ENCODE results near the gene OCRL. TPM values are rescaled to one million over a fixed set of nuclear protein-coding genes. Genes with fewer than 3 reads are reported as not detected.

Gene OCRL
- total and polyA plus RNA-seq, 2 of the 13 experiments (the other 11 are each of a cell fraction or from before 2014, with no cell fraction given), result 13.4 to 32.0 TPM

DNA sequence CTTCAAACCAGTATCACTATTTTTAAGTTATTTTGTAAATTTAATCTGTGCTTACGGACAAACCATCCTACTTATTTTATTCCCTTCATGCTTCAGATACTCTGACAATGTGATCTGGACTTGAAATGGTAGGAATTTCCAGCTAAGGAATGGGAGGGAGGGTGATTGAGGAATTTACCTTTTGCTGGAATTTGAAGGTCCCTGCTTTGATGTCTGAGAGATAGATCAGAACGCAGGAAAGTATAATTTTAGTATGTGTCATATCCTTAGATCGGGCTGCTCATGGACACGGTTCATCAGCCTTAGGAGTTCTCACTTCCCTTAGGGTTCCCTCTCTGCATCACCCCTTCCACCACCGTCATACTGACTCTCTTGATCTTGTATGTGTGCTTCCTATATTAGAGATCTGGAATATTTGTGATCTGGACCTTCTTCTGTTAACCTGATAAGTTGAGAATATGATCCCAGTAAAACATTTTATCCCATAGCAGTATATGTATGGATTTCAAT, 16.8 kb downstream of the OCRL start:
- ATAC-seq, result no peak
- Histone ChIP-seq H3K4me3 (replicated peaks in 1 of 3; ENCODE audit: insufficient read depth in 1 of 3, low read depth in 2 of 3, low read length in 3 of 3) (no peak overlapping the region), H2AFZ (ENCODE audit: low read length) (no peak overlapping the region), H3K9me3 (ENCODE audit: low read length) (no peaks in the 10 kb centered on the region), H3K36me3 (replicated peaks in 1 of 2; ENCODE audit: control insufficient read depth in 1 of 2, insufficient read depth in 2 of 2, low read length in 2 of 2) (peaks cover 0 to 24% of the 10 kb centered on the region in 2 experiments; a peak in 4 of 5 replicates), H4K20me1 (ENCODE audit: insufficient read depth, low read length) (no peaks in the 10 kb centered on the region), H3K79me2 (ENCODE audit: insufficient read depth, low read length) (no peaks in the 10 kb centered on the region), H3K27ac (ENCODE audit: extremely low read length, insufficient read depth, low read length) (no peak overlapping the region), H3K27me3 (ENCODE audit: control insufficient read depth in 1 of 2, insufficient read depth in 2 of 2, low read length in 2 of 2) (no peaks in the 10 kb centered on the region), H3K9ac (ENCODE audit: insufficient read depth, low read depth, low read length) (no peak overlapping the region), H3K4me2 (ENCODE audit: low read depth, low read length) (no peak overlapping the region), H3K4me1 (ENCODE audit: insufficient read depth, low read length) (no peaks in the 10 kb centered on the region)
- BruUV-seq (replicated peaks), result no TSS peak
- WGBS (ENCODE audit: low lambda C conversion rate), result 88% methylated on average over 5 of the region's 5 CpGs
- ChIA-PET CTCF (ENCODE audit: low intra/inter-chr PET ratio, low total read pairs) (no interaction called here), POLR2A (no interaction called here)
- no peak for DNase-seq (ENCODE audit: low spot score)
- in situ Hi-C loops (cut with HindIII; ENCODE audit: extremely low pct_ligation_motif_present, low pct_unique_long_range_greater_than_20kb) (no loop called here), intact Hi-C loops (cut with micrococcal nuclease; ENCODE audit: unreplicated experiment) (no loop called here)
- FAIRE-seq, result no peak
- no peak for TF ChIP-seq MXD4 (CRISPR knock-in tag; IDR thresholded peaks at IDR 0.05)
- TF ChIP-seq, protein P1, sequence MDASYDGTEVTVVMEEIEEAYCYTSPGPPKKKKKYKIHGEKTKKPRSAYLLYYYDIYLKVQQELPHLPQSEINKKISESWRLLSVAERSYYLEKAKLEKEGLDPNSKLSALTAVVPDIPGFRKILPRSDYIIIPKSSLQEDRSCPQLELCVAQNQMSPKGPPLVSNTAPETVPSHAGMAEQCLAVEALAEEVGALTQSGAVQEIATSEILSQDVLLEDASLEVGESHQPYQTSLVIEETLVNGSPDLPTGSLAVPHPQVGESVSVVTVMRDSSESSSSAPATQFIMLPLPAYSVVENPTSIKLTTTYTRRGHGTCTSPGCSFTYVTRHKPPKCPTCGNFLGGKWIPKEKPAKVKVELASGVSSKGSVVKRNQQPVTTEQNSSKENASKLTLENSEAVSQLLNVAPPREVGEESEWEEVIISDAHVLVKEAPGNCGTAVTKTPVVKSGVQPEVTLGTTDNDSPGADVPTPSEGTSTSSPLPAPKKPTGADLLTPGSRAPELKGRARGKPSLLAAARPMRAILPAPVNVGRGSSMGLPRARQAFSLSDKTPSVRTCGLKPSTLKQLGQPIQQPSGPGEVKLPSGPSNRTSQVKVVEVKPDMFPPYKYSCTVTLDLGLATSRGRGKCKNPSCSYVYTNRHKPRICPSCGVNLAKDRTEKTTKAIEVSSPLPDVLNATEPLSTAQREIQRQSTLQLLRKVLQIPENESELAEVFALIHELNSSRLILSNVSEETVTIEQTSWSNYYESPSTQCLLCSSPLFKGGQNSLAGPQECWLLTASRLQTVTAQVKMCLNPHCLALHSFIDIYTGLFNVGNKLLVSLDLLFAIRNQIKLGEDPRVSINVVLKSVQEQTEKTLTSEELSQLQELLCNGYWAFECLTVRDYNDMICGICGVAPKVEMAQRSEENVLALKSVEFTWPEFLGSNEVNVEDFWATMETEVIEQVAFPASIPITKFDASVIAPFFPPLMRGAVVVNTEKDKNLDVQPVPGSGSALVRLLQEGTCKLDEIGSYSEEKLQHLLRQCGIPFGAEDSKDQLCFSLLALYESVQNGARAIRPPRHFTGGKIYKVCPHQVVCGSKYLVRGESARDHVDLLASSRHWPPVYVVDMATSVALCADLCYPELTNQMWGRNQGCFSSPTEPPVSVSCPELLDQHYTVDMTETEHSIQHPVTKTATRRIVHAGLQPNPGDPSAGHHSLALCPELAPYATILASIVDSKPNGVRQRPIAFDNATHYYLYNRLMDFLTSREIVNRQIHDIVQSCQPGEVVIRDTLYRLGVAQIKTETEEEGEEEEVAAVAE (CRISPR knock-in tag; IDR thresholded peaks at IDR 0.05; ENCODE audit: borderline replicate concordance), result no peak
- no peak for TF ChIP-seq ZNF781 (CRISPR knock-in tag; IDR thresholded peaks at IDR 0.05; ENCODE audit: borderline replicate concordance, not compliant biosample characterization)
- TF ChIP-seq, protein P2, sequence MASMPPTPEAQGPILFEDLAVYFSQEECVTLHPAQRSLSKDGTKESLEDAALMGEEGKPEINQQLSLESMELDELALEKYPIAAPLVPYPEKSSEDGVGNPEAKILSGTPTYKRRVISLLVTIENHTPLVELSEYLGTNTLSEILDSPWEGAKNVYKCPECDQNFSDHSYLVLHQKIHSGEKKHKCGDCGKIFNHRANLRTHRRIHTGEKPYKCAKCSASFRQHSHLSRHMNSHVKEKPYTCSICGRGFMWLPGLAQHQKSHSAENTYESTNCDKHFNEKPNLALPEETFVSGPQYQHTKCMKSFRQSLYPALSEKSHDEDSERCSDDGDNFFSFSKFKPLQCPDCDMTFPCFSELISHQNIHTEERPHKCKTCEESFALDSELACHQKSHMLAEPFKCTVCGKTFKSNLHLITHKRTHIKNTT (CRISPR knock-in tag; IDR thresholded peaks at IDR 0.05), result no peak
- TF ChIP-seq, protein P3, sequence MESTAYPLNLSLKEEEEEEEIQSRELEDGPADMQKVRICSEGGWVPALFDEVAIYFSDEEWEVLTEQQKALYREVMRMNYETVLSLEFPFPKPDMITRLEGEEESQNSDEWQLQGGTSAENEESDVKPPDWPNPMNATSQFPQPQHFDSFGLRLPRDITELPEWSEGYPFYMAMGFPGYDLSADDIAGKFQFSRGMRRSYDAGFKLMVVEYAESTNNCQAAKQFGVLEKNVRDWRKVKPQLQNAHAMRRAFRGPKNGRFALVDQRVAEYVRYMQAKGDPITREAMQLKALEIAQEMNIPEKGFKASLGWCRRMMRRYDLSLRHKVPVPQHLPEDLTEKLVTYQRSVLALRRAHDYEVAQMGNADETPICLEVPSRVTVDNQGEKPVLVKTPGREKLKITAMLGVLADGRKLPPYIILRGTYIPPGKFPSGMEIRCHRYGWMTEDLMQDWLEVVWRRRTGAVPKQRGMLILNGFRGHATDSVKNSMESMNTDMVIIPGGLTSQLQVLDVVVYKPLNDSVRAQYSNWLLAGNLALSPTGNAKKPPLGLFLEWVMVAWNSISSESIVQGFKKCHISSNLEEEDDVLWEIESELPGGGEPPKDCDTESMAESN (CRISPR knock-in tag; conservative IDR thresholded peaks at IDR 0.05), result no peak

Data from HepG2 (cell line).